ENCODE results near the gene RHOXF2. TPM values are rescaled to one million over a fixed set of nuclear protein-coding genes. Genes with fewer than 3 reads are reported as not detected.

The RHOXF2 gene
- polyA plus RNA-seq, 1 donor from 2014 or later = not detected

DNA sequence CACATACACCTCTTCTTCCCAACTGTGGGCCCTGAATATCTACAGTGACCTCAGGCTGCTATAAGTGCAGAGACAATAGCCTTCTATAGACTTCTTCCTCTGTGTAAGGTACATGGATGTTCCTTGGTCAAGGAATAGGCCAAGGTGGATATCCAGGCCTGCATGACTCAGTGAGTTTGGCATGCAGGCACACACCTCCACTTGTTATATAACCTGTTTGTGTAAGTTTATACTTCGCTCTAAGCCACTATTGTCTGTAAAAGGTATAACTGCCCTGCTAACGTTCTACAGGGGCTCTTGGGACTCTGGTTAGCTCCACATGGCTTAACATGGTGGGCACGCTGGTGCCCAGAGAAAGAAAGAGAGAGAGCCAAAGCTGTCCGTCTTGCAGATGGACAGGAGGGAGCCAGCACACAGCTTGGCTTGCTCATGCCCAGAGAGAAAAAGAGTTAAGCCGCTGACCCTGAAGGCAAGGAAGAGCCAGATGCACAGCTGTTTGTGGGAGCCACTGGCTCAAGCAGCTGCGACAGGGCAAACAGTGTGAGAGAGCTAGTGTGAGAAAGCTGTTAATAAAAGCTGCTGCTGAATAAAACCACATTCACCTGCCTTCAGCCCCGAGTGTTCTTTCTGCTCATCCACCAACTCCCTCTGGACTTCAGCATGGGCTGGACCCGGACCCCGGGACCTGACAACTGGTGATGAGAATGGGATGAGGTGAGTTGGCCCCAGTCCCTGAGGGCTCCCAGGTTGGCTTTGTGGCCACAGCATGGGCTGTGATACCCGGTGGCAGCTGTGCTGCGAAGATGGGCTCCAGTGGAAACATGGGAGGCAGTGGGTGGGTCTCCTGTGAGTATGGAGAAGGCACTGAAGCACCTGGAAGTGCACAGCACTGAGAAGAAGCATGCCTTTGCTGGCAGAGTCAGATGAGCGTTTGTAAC lies 47.7 kb downstream of the RHOXF2 start:
- H3K27me3 ChIP-seq (ENCODE audit: insufficient read depth, low read depth, low read length) = no peaks in the 10 kb centered on the region
- H3K4me3 ChIP-seq (ENCODE audit: low read length) = no peak overlapping the region
- no peak overlapping the region for H2AFZ ChIP-seq (ENCODE audit: low read depth, low read length)
- no peaks in the 10 kb centered on the region for H3K79me2 ChIP-seq (replicated peaks; ENCODE audit: insufficient read depth, low read length)
- no peaks in the 10 kb centered on the region for H3K9me2 ChIP-seq (ENCODE audit: insufficient read depth, low read length)
- H3K9me3 ChIP-seq (ENCODE audit: low read length) = no peaks in the 10 kb centered on the region
- H4K20me1 ChIP-seq (ENCODE audit: insufficient read depth) = no peaks in the 10 kb centered on the region
- no peak overlapping the region for H3K4me2 ChIP-seq (ENCODE audit: low read length)
- H3K9ac ChIP-seq (ENCODE audit: low read length) = no peak overlapping the region
- H3F3A ChIP-seq (ENCODE audit: insufficient read depth, low read length, poor library complexity, severe bottlenecking) = no peaks in the 10 kb centered on the region
- no peak overlapping the region for H3K27ac ChIP-seq (ENCODE audit: low read length)
- H3K36me3 ChIP-seq (ENCODE audit: insufficient read depth, low read length) = no peaks in the 10 kb centered on the region
- TF ChIP-seq EP300 (conservative IDR thresholded peaks at IDR 0.05; ENCODE audit: poor library complexity, severe bottlenecking) = no peak
- TF ChIP-seq POLR2AphosphoS5 (IDR thresholded peaks at IDR 0.05) = no peak
- no peak for TF ChIP-seq TAF1 (IDR thresholded peaks at IDR 0.05; ENCODE audit: low read depth)
- TF ChIP-seq RAD21 (conservative IDR thresholded peaks at IDR 0.05) = no peak
- TF ChIP-seq, protein P1, sequence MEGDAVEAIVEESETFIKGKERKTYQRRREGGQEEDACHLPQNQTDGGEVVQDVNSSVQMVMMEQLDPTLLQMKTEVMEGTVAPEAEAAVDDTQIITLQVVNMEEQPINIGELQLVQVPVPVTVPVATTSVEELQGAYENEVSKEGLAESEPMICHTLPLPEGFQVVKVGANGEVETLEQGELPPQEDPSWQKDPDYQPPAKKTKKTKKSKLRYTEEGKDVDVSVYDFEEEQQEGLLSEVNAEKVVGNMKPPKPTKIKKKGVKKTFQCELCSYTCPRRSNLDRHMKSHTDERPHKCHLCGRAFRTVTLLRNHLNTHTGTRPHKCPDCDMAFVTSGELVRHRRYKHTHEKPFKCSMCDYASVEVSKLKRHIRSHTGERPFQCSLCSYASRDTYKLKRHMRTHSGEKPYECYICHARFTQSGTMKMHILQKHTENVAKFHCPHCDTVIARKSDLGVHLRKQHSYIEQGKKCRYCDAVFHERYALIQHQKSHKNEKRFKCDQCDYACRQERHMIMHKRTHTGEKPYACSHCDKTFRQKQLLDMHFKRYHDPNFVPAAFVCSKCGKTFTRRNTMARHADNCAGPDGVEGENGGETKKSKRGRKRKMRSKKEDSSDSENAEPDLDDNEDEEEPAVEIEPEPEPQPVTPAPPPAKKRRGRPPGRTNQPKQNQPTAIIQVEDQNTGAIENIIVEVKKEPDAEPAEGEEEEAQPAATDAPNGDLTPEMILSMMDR (IDR thresholded peaks at IDR 0.05; ENCODE audit: poor library complexity, severe bottlenecking) = no peak
- no peak for TF ChIP-seq EZH2 (IDR thresholded peaks at IDR 0.05; ENCODE audit: borderline replicate concordance, insufficient read depth, low read length, poor library complexity, severe bottlenecking)
- no peak for TF ChIP-seq MXI1 (conservative IDR thresholded peaks at IDR 0.05; ENCODE audit: poor library complexity, severe bottlenecking)
- no peak for TF ChIP-seq REST (IDR thresholded peaks at IDR 0.05; ENCODE audit: borderline replicate concordance)
- TF ChIP-seq SMC3 (conservative IDR thresholded peaks at IDR 0.05; ENCODE audit: poor library complexity) = no peak

DNA sequence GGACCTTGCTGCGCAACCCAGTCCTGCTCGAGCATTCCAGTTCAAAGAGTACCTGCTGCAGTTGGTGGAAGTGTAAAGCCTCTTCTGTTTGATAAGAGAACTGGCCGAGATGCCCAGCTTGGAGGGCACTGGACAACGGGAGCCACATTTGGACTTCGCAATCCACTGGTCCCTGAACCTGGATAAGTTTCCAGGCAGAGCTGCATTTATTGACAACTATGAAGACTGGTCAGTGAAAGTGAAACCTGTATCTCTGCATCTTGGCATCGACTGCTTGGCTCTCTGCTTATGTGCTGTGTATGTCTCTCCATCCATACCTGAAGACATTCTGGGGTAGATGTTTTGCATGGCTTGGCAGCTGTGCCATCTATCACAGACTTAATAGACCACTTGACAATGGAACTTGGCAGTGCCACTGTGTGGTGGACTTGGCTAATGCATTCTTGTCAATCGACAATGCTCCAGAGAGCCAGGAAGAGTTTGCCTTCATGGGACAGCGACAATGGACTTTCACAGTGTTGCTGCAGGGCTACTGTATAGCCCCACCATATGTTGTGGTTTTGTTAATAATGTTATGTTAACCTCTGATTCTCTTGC lies 48.7 kb downstream of the RHOXF2 start:
- Histone ChIP-seq H3K79me2 (replicated peaks; ENCODE audit: insufficient read depth, low read length) (no peaks in the 10 kb centered on the region), H3K36me3 (ENCODE audit: insufficient read depth, low read length) (no peaks in the 10 kb centered on the region), H2AFZ (ENCODE audit: low read depth, low read length) (no peak overlapping the region), H3K27ac (ENCODE audit: low read length) (no peak overlapping the region), H3K9me2 (ENCODE audit: insufficient read depth, low read length) (no peaks in the 10 kb centered on the region), H3F3A (ENCODE audit: insufficient read depth, low read length, poor library complexity, severe bottlenecking) (no peaks in the 10 kb centered on the region), H3K4me2 (ENCODE audit: low read length) (no peak overlapping the region), H3K27me3 (ENCODE audit: insufficient read depth, low read depth, low read length) (no peaks in the 10 kb centered on the region), H3K4me3 (ENCODE audit: low read length) (no peak overlapping the region), H3K9me3 (ENCODE audit: low read length) (no peaks in the 10 kb centered on the region), H4K20me1 (ENCODE audit: insufficient read depth) (no peaks in the 10 kb centered on the region), H3K9ac (ENCODE audit: low read length) (no peak overlapping the region)
- TF ChIP-seq TAF1 (IDR thresholded peaks at IDR 0.05; ENCODE audit: low read depth) = no peak
- TF ChIP-seq POLR2AphosphoS5 (IDR thresholded peaks at IDR 0.05) = no peak
- TF ChIP-seq, protein P1 (IDR thresholded peaks at IDR 0.05; ENCODE audit: poor library complexity, severe bottlenecking) = no peak
- TF ChIP-seq EP300 (conservative IDR thresholded peaks at IDR 0.05; ENCODE audit: poor library complexity, severe bottlenecking) = no peak
- no peak for TF ChIP-seq MXI1 (conservative IDR thresholded peaks at IDR 0.05; ENCODE audit: poor library complexity, severe bottlenecking)
- no peak for TF ChIP-seq EZH2 (IDR thresholded peaks at IDR 0.05; ENCODE audit: borderline replicate concordance, insufficient read depth, low read length, poor library complexity, severe bottlenecking)
- TF ChIP-seq REST (IDR thresholded peaks at IDR 0.05; ENCODE audit: borderline replicate concordance) = no peak
- TF ChIP-seq SMC3 (conservative IDR thresholded peaks at IDR 0.05; ENCODE audit: poor library complexity) = no peak
